ENCODE measurements around the gene SLC39A11.

GRCh38 chr17:72794152-72794551 lies 298.3 kb downstream of the SLC39A11 start:
- TF ChIP-seq CTCF (IDR thresholded peaks at IDR 0.05) (no peak), POLR2A (IDR thresholded peaks at IDR 0.05) (no peak)

Measured in testis (tissue), 2 donors.